Hepatocyte (in vitro differentiated cells): Measurements from ENCODE around the gene DAPP1. TPM values are rescaled to one million over a fixed set of nuclear protein-coding genes. Genes with fewer than 3 reads are reported as not detected.

ENCODE experiments used
- DNase-seq: peaks from one replicate; pipeline ENCODE4 v3.0.0-alpha.2; 2016; ENCODE audit warnings: low spot score
- H2AFZ ChIP-seq: fragments of 200-600 bp; sonication (generic); 2 replicates; pipeline ENCODE4 v1.6.0; 2016; ENCODE audit warnings: antibody characterized with exemption, mild to moderate bottlenecking
- H3K27ac ChIP-seq: fragments of 200-600 bp; sonication (generic); 2 replicates; pipeline ENCODE4 v1.5.1; 2016; ENCODE audit warnings: mild to moderate bottlenecking
- H3K27me3 ChIP-seq: fragments of 200-600 bp; sonication (generic); 2 replicates; pipeline ENCODE4 v1.6.1; 2016
- H3K36me3 ChIP-seq: fragments of 200-600 bp; sonication (generic); replicated peaks from 2 replicates; pipeline ENCODE4 v1.5.1; 2016; ENCODE audit warnings: low read depth; ENCODE audit not compliant: insufficient read depth
- H3K4me1 ChIP-seq: fragments of 200-600 bp; sonication (generic); 2 replicates; pipeline ENCODE4 v1.5.1; 2016; ENCODE audit warnings: mild to moderate bottlenecking, moderate library complexity; ENCODE audit not compliant: insufficient read depth
- H3K4me2 ChIP-seq: fragments of 200-600 bp; sonication (generic); 2 replicates; pipeline ENCODE4 v1.6.0; 2016
- H3K4me3 ChIP-seq: fragments of 200-600 bp; sonication (generic); 2 replicates; pipeline ENCODE4 v1.5.1; 2016; ENCODE audit warnings: mild to moderate bottlenecking
- H3K79me2 ChIP-seq: fragments of 200-600 bp; sonication (generic); 2 replicates; pipeline ENCODE4 v1.6.0; 2017; ENCODE audit warnings: mild to moderate bottlenecking
- H3K9me2 ChIP-seq: fragments of 200-600 bp; sonication (generic); replicated peaks from 2 replicates; pipeline ENCODE4 v1.6.0; 2017; ENCODE audit warnings: mild to moderate bottlenecking; ENCODE audit not compliant: insufficient read depth
- H3K9me3 ChIP-seq: fragments of 200-600 bp; sonication (generic); 2 replicates; pipeline ENCODE4 v1.5.1; 2016; ENCODE audit warnings: low read depth, mild to moderate bottlenecking
- H4K20me1 ChIP-seq: fragments of 200-600 bp; sonication (generic); 2 replicates; pipeline ENCODE4 v1.6.0; 2016; ENCODE audit warnings: mild to moderate bottlenecking; ENCODE audit not compliant: insufficient read depth, poor library complexity, severe bottlenecking
- EZH2 ChIP-seq: fragments of 200-600 bp; sonication (generic); IDR thresholded peaks from 2 replicates; pipeline ENCODE4 v1.6.1; 2016; ENCODE audit warnings: antibody characterized with exemption, mild to moderate bottlenecking, borderline replicate concordance
- EZH2phosphoT487 ChIP-seq: fragments of 200-600 bp; sonication (generic); IDR thresholded peaks from one replicate; pipeline ENCODE4 v1.6.1; 2018; ENCODE audit warnings: antibody characterized with exemption, mild to moderate bottlenecking, low read depth, moderate library complexity; ENCODE audit not compliant: unreplicated experiment, severe bottlenecking
- WGBS: methylation state at CpG from one replicate; pipeline ENCODE4 v1.1.6; 2016; ENCODE audit warnings: low lambda C conversion rate; ENCODE audit errors: missing lambda C conversion rate; 5-methylcytosine and 5-hydroxymethylcytosine counted together
- polyA plus RNA-seq: library from polyadenylated mRNA; unstranded; fragments of >200 nt; fragmentation: Nextera tagmentation; extraction: Ambion mirVana; gene quantifications from 2 replicates; pipeline ENCODE4 v1.2.1, GENCODE V29; 2016
- total RNA-seq: library from RNA; depleted of rRNA; stranded (reverse); fragments of >200 nt; gene quantifications from 2 replicates; pipeline ENCODE4 v1.2.3, GENCODE V29; 2014
- TF ChIP-seq, protein P1 (sequence below): fragments of 200-600 bp; sonication (generic); IDR thresholded peaks from 2 replicates; pipeline ENCODE4 v1.5.1; 2016; ENCODE audit warnings: antibody characterized with exemption, mild to moderate bottlenecking; ENCODE audit not compliant: poor library complexity

The DAPP1 gene
- total and polyA plus RNA-seq, 2 experiments from 2014 or later = 1.7 to 2.0 TPM

DNA sequence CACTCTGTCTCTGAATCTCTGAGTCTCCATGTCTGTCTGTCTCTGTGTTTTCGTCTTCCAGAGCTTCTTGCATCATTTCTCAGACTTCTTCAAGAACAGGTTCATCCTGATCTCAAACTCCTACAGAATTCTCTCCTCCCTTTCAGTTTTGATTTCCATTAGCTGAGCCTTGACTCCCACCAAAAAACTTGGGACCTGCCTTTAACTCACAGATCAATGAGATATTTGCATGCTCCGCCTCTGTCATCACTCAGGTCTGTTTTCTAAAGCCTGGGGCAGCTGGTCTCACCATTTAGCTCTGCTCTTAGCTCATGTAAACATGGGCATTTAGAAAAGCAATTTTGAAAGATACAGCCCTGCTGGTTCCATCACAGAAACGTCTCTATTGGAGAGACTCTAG is 8.6 kb downstream of the DAPP1 start:
- DNase-seq = no peak
- Histone ChIP-seq H3K9me3 (no peaks in the 10 kb centered on the region), H3K79me2 (no peaks in the 10 kb centered on the region), H3K4me2 (no peak overlapping the region), H4K20me1 (no peaks in the 10 kb centered on the region), H2AFZ (no peak overlapping the region), H3K4me1 (no peaks in the 10 kb centered on the region), H3K9me2 (no peaks in the 10 kb centered on the region), H3K36me3 (no peaks in the 10 kb centered on the region), H3K27me3 (no peaks in the 10 kb centered on the region), H3K27ac (no peak overlapping the region), H3K4me3 (no peak overlapping the region)
- 67% methylated on average over 3 of the region's 3 CpGs for WGBS
- TF ChIP-seq EZH2phosphoT487 = no peak
- TF ChIP-seq EZH2 = no peak
- TF ChIP-seq, protein P1, sequence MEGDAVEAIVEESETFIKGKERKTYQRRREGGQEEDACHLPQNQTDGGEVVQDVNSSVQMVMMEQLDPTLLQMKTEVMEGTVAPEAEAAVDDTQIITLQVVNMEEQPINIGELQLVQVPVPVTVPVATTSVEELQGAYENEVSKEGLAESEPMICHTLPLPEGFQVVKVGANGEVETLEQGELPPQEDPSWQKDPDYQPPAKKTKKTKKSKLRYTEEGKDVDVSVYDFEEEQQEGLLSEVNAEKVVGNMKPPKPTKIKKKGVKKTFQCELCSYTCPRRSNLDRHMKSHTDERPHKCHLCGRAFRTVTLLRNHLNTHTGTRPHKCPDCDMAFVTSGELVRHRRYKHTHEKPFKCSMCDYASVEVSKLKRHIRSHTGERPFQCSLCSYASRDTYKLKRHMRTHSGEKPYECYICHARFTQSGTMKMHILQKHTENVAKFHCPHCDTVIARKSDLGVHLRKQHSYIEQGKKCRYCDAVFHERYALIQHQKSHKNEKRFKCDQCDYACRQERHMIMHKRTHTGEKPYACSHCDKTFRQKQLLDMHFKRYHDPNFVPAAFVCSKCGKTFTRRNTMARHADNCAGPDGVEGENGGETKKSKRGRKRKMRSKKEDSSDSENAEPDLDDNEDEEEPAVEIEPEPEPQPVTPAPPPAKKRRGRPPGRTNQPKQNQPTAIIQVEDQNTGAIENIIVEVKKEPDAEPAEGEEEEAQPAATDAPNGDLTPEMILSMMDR = no peak

DNA sequence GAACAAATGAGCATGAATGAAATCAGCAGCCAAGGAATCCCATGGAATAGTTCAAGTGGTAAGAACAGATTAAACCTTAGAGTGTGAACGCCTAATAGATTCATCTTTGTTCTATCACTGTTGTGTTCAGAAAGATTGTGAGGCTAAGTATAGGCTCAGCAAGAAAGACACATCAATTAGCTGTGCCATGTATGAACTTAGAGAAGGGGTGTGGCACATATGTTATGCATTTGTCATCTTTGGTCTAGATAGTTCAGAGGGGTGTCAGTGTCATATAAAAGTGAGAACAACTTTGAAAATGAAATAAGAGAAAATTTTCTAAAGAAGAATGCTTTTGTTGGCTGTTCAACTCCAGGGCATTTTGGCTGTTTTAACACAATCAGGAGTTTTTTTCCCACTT is 9.4 kb downstream of the DAPP1 start:
- Histone ChIP-seq H4K20me1 (no peaks in the 10 kb centered on the region), H3K9me2 (no peaks in the 10 kb centered on the region), H3K4me2 (no peak overlapping the region), H3K4me3 (no peak overlapping the region), H3K79me2 (no peaks in the 10 kb centered on the region), H3K9me3 (no peaks in the 10 kb centered on the region), H3K36me3 (no peaks in the 10 kb centered on the region), H2AFZ (no peak overlapping the region), H3K27ac (no peak overlapping the region), H3K27me3 (no peaks in the 10 kb centered on the region), H3K4me1 (no peaks in the 10 kb centered on the region)
- 96% methylated on average over 1 of the region's 1 CpG for WGBS
- no peak for DNase-seq
- TF ChIP-seq EZH2 (no peak), EZH2phosphoT487 (no peak)
- TF ChIP-seq, protein P1 = no peak

DNA sequence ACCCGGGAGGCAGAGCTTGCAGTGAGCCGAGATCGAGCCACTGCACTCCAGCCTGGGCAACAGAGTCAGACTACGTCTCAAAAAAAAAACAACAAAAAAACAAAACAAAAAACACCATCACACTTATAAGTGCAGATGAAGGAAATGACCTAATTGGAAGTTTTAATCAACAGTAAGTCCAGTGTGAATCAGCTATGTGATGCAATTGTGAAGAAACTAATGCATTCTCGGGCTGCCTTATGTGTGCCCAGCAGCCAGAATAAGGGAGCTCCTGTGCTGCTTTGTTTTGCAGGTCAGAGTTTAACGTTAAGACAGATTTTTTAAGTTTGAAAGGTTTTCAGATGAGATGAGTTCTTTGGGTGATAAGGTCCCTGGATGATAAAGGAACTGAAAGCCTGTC is 10.8 kb downstream of the DAPP1 start:
- DNase-seq = no peak
- Histone ChIP-seq H3K4me3 (no peak overlapping the region), H3K4me1 (peaks cover 7% of the 10 kb centered on the region), H3K4me2 (no peak overlapping the region), H4K20me1 (no peaks in the 10 kb centered on the region), H3K27me3 (no peaks in the 10 kb centered on the region), H3K27ac (no peak overlapping the region), H3K36me3 (no peaks in the 10 kb centered on the region), H3K79me2 (no peaks in the 10 kb centered on the region), H2AFZ (no peak overlapping the region), H3K9me2 (no peaks in the 10 kb centered on the region), H3K9me3 (no peaks in the 10 kb centered on the region)
- WGBS = 90% methylated on average over 6 of the region's 6 CpGs
- TF ChIP-seq, protein P1 = no peak
- no peak for TF ChIP-seq EZH2phosphoT487
- no peak for TF ChIP-seq EZH2

DNA sequence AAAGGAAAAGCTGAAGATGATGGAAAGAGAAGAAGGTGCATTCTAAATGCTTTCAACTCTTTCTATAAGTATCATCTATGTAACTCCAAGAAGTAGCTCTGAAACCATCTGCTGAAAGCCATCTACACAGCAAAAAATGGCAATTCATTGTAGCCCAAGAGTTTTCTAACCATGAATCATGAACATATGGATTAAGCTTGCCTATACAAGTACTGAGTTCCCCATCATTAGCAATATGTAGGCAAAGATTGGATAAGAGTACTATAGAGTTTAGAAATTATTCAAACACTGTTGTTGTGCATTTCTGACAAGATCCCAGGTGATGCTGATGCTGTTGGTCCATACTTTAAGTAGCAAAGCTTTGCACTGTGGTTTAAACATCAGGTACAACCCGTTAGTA is 11.2 kb downstream of the DAPP1 start:
- Histone ChIP-seq H3K9me2 (no peaks in the 10 kb centered on the region), H3K79me2 (no peaks in the 10 kb centered on the region), H4K20me1 (no peaks in the 10 kb centered on the region), H2AFZ (no peak overlapping the region), H3K36me3 (no peaks in the 10 kb centered on the region), H3K9me3 (no peaks in the 10 kb centered on the region), H3K4me2 (no peak overlapping the region), H3K4me1 (peaks cover 11% of the 10 kb centered on the region), H3K27ac (peak overlapping the region; percentile 41), H3K4me3 (no peak overlapping the region), H3K27me3 (no peaks in the 10 kb centered on the region)
- no peak for TF ChIP-seq EZH2phosphoT487
- TF ChIP-seq, protein P1 = no peak
- no peak for TF ChIP-seq EZH2
- WGBS = 72% methylated on average over 1 of the region's 1 CpG
- no peak for DNase-seq
